GM12892 (cell line): Measurements from ENCODE around the gene CCNQ. TPM values are rescaled to one million over a fixed set of nuclear protein-coding genes. Genes with fewer than 3 reads are reported as not detected.

ENCODE experiments used
- DNase-seq: peaks from one replicate; pipeline ENCODE4 v3.0.0; 2011; ENCODE audit not compliant: insufficient read length
- FAIRE-seq: peaks from 2 replicates; lab custom pipeline; 2011; peaks lifted over from hg19 to GRCh38; lab: Jason Lieb, UNC
- POLR2A ChIP-seq: IDR thresholded peaks from 2 replicates; pipeline ENCODE4 v1.6.1; 2011; ENCODE audit warnings: low read depth, low read length, control low read depth
- POLR2AphosphoS5 ChIP-seq: IDR thresholded peaks from 2 replicates; pipeline ENCODE4 v1.6.1; 2011; ENCODE audit warnings: low read depth, low read length, control low read depth
- TAF1 ChIP-seq: IDR thresholded peaks from 2 replicates; pipeline ENCODE4 v1.6.1; 2011; ENCODE audit warnings: low read depth, mild to moderate bottlenecking, control low read depth, low read length, borderline replicate concordance
- polyA plus RNA-seq: library from polyadenylated mRNA; unstranded; fragments of >200 nt; gene quantifications from one replicate; pipeline ENCODE4 v1.2.1, GENCODE V29; 2012; ENCODE audit warnings: missing spikeins, inconsistent platforms; ENCODE audit not compliant: missing spikeins

CCNQ gene
- polyA plus RNA-seq = 9.4 TPM

GRCh38 chrX:153598541-153599191, at the start of gene CCNQ:
CCNQ (minus strand) TSS chrX:153599139; CDS start chrX:153599073, 66 bp downstream.
- FAIRE-seq = no peak
- peak; percentile 54; the same call in 1 of the 2 replicates for TF ChIP-seq POLR2A
- TF ChIP-seq TAF1 = no peak
- TF ChIP-seq POLR2AphosphoS5 = no peak
- no peak for DNase-seq

DNA sequence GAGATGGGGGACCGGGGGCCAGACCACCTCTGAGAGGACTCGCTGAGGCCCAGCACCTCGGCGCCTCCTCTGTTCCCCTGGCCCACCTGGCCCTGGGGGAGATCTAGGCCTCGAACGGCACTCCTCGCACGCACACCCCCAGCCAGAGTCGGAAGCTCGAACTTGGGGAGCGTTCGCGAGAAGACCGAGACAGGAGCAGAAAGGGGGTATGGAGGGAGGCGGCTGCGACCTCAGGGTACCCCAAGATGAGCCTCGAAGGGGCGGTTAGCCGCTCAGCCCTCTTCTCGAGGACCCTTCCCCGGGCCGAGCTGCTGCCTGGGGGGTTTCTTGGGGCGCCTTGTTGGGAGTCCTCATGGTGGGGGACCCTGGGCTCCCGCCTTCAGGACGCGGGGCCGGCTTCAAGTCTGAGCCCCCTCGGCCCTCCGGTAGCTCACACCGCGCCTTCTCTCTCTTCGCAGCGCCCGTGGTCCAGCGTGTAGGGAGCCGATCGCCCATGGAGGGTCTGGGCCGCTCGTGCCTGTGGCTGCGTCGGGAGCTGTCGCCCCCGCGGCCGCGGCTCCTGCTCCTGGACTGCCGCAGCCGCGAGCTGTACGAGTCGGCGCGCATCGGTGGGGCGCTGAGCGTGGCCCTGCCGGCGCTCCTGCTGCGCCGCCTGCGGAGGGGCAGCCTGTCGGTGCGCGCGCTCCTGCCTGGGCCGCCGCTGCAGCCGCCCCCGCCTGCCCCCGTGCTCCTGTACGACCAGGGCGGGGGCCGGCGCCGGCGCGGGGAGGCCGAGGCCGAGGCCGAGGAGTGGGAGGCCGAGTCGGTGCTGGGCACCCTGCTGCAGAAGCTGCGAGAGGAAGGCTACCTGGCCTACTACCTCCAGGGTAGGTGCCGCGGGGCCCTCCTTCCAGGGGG, 48.8 kb upstream of the CCNQ start:
- TF ChIP-seq TAF1 = no peak
- TF ChIP-seq POLR2AphosphoS5 = no peak
- no peak for TF ChIP-seq POLR2A
- DNase-seq = peak; percentile 14
- no peak for FAIRE-seq

GRCh38 chrX:153646620-153647373, 47.9 kb upstream of the CCNQ start, which contains the start of gene DUSP9:
DUSP9 (plus strand) TSS chrX:153647203; CDS start chrX:153647954, 751 bp downstream.
- TF ChIP-seq POLR2A (no peak), POLR2AphosphoS5 (no peak), TAF1 (no peak)
- FAIRE-seq (no peak), DNase-seq (peak; percentile 27)

GRCh38 chrX:153645921-153646488, 47.1 kb upstream of the CCNQ start:
- FAIRE-seq = no peak
- TF ChIP-seq POLR2AphosphoS5 (no peak), TAF1 (no peak), POLR2A (no peak)
- peak; percentile 8 for DNase-seq

DNA sequence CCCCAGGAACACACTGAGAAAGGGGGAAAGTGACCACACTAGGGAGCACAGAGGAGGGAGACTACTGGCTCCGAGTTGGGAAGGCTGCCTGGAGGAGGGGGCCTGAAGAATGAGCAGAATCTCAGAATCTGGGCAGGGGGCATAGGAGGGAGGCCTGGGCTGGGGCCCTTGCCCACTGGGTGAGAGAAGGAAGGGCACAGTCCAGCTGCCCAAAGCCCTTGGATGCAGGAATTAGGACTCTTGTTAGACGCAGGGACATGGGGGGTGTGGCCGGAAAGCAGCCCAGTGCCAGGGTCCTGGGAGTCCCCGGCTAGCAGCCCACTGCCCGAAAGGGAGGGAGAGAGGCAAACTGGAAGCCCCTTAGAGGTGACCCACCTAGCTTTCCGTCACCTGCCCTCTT, 46.2 kb upstream of the CCNQ start:
- TF ChIP-seq POLR2A (no peak), TAF1 (no peak), POLR2AphosphoS5 (no peak)
- FAIRE-seq (no peak), DNase-seq (no peak)

- TF ChIP-seq POLR2A (no peak), POLR2AphosphoS5 (no peak), TAF1 (no peak)
- DNase-seq (no peak), FAIRE-seq (no peak)
Measured at GRCh38 chrX:153644356-153645125, 45.6 kb upstream of the CCNQ start.

DNA sequence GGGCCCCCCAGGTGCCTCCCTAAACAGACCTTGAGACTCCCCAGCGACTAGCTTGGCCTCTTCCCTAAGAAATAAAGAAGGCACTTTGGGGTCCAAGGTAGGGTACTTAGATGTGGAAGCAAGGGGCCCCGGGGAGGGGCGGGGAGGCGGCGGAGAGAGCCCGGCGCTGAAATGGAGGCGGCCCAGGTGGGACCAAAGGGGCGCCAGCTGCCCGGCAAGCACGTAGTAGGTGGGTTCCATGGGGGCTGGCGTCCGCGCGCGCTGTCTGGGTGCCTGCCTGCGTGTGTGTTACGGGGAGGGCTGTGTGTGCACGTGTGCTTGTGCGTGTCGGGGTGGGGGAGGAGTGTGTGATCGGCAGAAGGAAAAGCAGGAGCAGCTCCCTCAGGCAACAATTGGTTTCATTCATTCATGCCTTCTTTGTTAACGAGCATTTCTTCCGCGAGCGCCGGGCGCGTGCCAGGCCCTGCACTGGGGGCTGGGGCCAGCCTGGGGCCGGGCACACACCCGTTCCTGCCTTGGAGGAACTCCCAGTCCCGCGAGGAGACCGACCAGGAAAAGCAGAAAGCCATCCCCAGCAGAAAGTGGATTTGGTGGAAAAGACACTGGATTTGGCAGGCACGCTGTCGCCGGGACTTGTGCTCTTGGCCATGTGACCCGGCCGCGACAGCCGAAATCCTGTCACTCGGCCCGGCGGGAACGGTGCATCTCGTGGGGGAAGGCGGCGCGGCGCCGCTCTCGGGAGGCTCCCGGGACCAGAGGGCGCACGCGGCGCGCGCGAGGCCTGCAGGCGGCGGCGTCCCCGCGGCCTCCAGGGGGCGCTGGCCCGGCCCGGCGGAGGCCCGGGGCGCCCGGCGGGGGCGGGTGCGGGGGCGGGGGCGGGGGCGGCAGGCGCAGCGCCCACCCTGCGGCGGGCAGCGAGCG, 44.8 kb upstream of the CCNQ start:
- FAIRE-seq = no peak
- TF ChIP-seq POLR2A (no peak), TAF1 (no peak), POLR2AphosphoS5 (no peak)
- no peak for DNase-seq

GRCh38 chrX:153642655-153643430, 43.9 kb upstream of the CCNQ start:
- FAIRE-seq (no peak), DNase-seq (no peak)
- TF ChIP-seq POLR2AphosphoS5 = no peak
- TF ChIP-seq POLR2A = no peak
- TF ChIP-seq TAF1 = no peak
